Uterus (tissue), 2 donors: Measurements from ENCODE around the gene TMEM273.

ENCODE experiments used
- POLR2A ChIP-seq, 2 donors: fragments of 450-650 bp; IDR thresholded peaks; one replicate each; pipeline ENCODE4 v1.6.1; 2016; ENCODE audit warnings: antibody characterized with exemption in 2 of 2, mild to moderate bottlenecking in 1 of 2, moderate library complexity in 1 of 2
- TF ChIP-seq, protein P1 (sequence below), 4 experiments: fragments of 200-600 bp in 2 of 4; fragments of 450-650 bp in 2 of 4; sonication (generic) in 2 of 4; IDR thresholded peaks; one replicate each; pipeline ENCODE4 v1.5.1; 2016 to 2019; ENCODE audit warnings: antibody characterized with exemption in 4 of 4, mild to moderate bottlenecking in 2 of 4, moderate library complexity in 1 of 4

- TF ChIP-seq, protein P1, sequence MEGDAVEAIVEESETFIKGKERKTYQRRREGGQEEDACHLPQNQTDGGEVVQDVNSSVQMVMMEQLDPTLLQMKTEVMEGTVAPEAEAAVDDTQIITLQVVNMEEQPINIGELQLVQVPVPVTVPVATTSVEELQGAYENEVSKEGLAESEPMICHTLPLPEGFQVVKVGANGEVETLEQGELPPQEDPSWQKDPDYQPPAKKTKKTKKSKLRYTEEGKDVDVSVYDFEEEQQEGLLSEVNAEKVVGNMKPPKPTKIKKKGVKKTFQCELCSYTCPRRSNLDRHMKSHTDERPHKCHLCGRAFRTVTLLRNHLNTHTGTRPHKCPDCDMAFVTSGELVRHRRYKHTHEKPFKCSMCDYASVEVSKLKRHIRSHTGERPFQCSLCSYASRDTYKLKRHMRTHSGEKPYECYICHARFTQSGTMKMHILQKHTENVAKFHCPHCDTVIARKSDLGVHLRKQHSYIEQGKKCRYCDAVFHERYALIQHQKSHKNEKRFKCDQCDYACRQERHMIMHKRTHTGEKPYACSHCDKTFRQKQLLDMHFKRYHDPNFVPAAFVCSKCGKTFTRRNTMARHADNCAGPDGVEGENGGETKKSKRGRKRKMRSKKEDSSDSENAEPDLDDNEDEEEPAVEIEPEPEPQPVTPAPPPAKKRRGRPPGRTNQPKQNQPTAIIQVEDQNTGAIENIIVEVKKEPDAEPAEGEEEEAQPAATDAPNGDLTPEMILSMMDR (IDR thresholded peaks at IDR 0.05): no peak
- TF ChIP-seq POLR2A (IDR thresholded peaks at IDR 0.05): no peak
These were observed 33.5 kb downstream of the TMEM273 start for GRCh38 chr10:49154641-49155040.
